Caco-2 (cell line): ENCODE data around the gene PRRT3. TPM values are rescaled to one million over a fixed set of nuclear protein-coding genes. Genes with fewer than 3 reads are reported as not detected.
A peak's percentile ranks its signal among the peaks of the same experiment; 100 is the strongest.

Source experiments
- BruUV-seq: library from RNA; stranded (reverse); fragments of 400-500 nt; replicated peaks from 2 replicates; lab custom pipeline; 2021; lab: Mats Ljungman, UMichigan
- CTCF ChIA-PET: fragments of 300-600 bp; sonication (Branson Sonifier 250); formaldehyde crosslinking; loops from one replicate; lab custom pipeline; 2022; ENCODE audit warnings: antibody characterized with exemption; lab: Charles Lee
- POLR2A ChIA-PET: fragments of 300-600 bp; sonication (Branson Sonifier 250); formaldehyde crosslinking; loops from one replicate; lab custom pipeline; 2022; ENCODE audit warnings: antibody characterized with exemption; lab: Charles Lee
- DNase-seq, 2 experiments: peaks; one replicate each; pipeline versions ENCODE4 v3.0.0 to v3.0.0-alpha.2; 2020 to 2022
- H3K27me3 ChIP-seq: replicated peaks from 2 replicates; pipeline ENCODE4 v1.6.0; 2011; ENCODE audit warnings: low read length; ENCODE audit not compliant: control insufficient read depth, insufficient read depth
- H3K36me3 ChIP-seq: 2 replicates; pipeline ENCODE4 v1.5.1; 2011; ENCODE audit warnings: low read length; ENCODE audit not compliant: control insufficient read depth, insufficient read depth
- H3K4me1 ChIP-seq: fragments of 250-450 bp; sonication (Bioruptor Pico); 2 replicates; pipeline ENCODE4 v1.5.1; 2020; ENCODE audit warnings: mild to moderate bottlenecking
- H3K4me3 ChIP-seq: 2 replicates; pipeline ENCODE4 v1.5.1; 2011; ENCODE audit warnings: low read depth, mild to moderate bottlenecking, control low read depth, low read length
- H3K9me3 ChIP-seq: fragments of 250-450 bp; sonication (Bioruptor Pico); 2 replicates; pipeline ENCODE4 v1.5.1; 2020; ENCODE audit warnings: mild to moderate bottlenecking, moderate library complexity
- H3K27ac Mint-ChIP-seq: one replicate; pipeline ENCODE4 v1.8.0; 2022; ENCODE audit warnings: mixed read lengths; ENCODE audit not compliant: unreplicated experiment
- H3K27me3 Mint-ChIP-seq: one replicate; pipeline ENCODE4 v1.8.0; 2022; ENCODE audit warnings: mixed read lengths; ENCODE audit not compliant: insufficient read depth, unreplicated experiment
- H3K36me3 Mint-ChIP-seq: one replicate; pipeline ENCODE4 v1.8.0; 2022; ENCODE audit warnings: mild to moderate bottlenecking, mixed read lengths; ENCODE audit not compliant: insufficient read depth, unreplicated experiment
- H3K4me1 Mint-ChIP-seq: one replicate; pipeline ENCODE4 v1.8.0; 2022; ENCODE audit warnings: low read depth, mixed read lengths; ENCODE audit not compliant: unreplicated experiment
- H3K4me3 Mint-ChIP-seq: one replicate; pipeline ENCODE4 v1.8.0; 2022; ENCODE audit warnings: mild to moderate bottlenecking, moderate library complexity, mixed read lengths; ENCODE audit not compliant: unreplicated experiment
- H3K9me3 Mint-ChIP-seq: one replicate; pipeline ENCODE4 v1.8.0; 2022; ENCODE audit warnings: mixed read lengths; ENCODE audit not compliant: unreplicated experiment
- CTCF ChIP-seq, 2 experiments: fragments of 200-600 bp in 1 of 2; IDR thresholded peaks; 1 replicate in 1 of 2; 2 replicates in 1 of 2; pipeline versions ENCODE4 v1.5.1 to v1.8.0; 2011 to 2022; ENCODE audit warnings: antibody characterized with exemption in 1 of 2, control low read depth in 1 of 2, inconsistent platforms in 1 of 2, low read depth in 1 of 2, low read length in 1 of 2, mild to moderate bottlenecking in 1 of 2, moderate library complexity in 1 of 2; ENCODE audit not compliant: insufficient read depth in 1 of 2, severe bottlenecking in 1 of 2, unreplicated experiment in 1 of 2
- intact Hi-C: fragments of 100-400 bp; cut with micrococcal nuclease; formaldehyde crosslinking; loops from one replicate; pipeline ENCODE4 v1.10.0; 2022; ENCODE audit not compliant: unreplicated experiment
- total RNA-seq: library from RNA; stranded (reverse); gene quantifications from 2 replicates; pipeline ENCODE4 v1.2.3, GENCODE V29; 2022

The PRRT3 gene
- total RNA-seq, 1 experiment from 2014 or later, result 1.3 TPM

- POLR2A ChIA-PET, result interaction anchor here (0.6 kb wide), 1 partner anchor 203 kb away, joined by 3 read pairs; the partner anchor contains the start of gene BRPF1
- Mint-ChIP-seq H3K4me1 (peaks cover 8% of the 10 kb centered on the region), H3K27me3 (no peaks in the 10 kb centered on the region), H3K36me3 (peaks cover 31% of the 10 kb centered on the region), H3K4me3 (peak overlapping the region; percentile 88), H3K9me3 (no peaks in the 10 kb centered on the region), H3K27ac (no peak overlapping the region)
- H3K27me3 ChIP-seq, result no peaks in the 10 kb centered on the region
- CTCF ChIA-PET, result interaction anchor here (1.5 kb wide), 1 partner anchor 11 kb away, joined by 5 read pairs; no protein-coding TSS in a partner anchor
- DNase-seq, result no peak
- BruUV-seq, result no TSS peak
- no peaks in the 10 kb centered on the region for H3K9me3 ChIP-seq
- intact Hi-C loops, result loop anchor here (5.0 kb wide), 2 partner anchors 93 to 108 kb away; partner anchors contain the start of gene RPUSD3
- peaks cover 1% of the 10 kb centered on the region; the same call in 1 of the 2 replicates for H3K36me3 ChIP-seq
- peaks cover 6% of the 10 kb centered on the region; the same call in 1 of the 2 replicates for H3K4me1 ChIP-seq
- no peak for TF ChIP-seq CTCF (IDR thresholded peaks at IDR 0.05; ENCODE audit: insufficient read depth in 1 of 2, low read depth in 1 of 2, low read length in 1 of 2, severe bottlenecking in 1 of 2, unreplicated experiment in 1 of 2)
- peak overlapping the region; percentile 92; the same call in 1 of the 2 replicates for H3K4me3 ChIP-seq
Observed at GRCh38 chr3:9934993-9935392, 17.2 kb downstream of the PRRT3 start.

- Mint-ChIP-seq H3K4me3 (peak overlapping the region; percentile 88), H3K27ac (peak overlapping the region; percentile 96), H3K4me1 (peaks cover 8% of the 10 kb centered on the region), H3K36me3 (peaks cover 31% of the 10 kb centered on the region), H3K27me3 (no peaks in the 10 kb centered on the region), H3K9me3 (no peaks in the 10 kb centered on the region)
- POLR2A ChIA-PET, result interaction anchor here (1.3 to 2.2 kb wide), 4 partner anchors 8 to 37 kb away, joined by 7 to 49 read pairs (median 14); partner anchors contain the start of gene IL17RE
- intact Hi-C loops, result loop anchor here (5.0 kb wide), 2 partner anchors 92 to 107 kb away; partner anchors contain the start of gene RPUSD3
- BruUV-seq, result TSS peak; percentile 54
- DNase-seq, result no peak
- H3K4me3 ChIP-seq, result peak overlapping the region; percentile 92
- no peaks in the 10 kb centered on the region for H3K27me3 ChIP-seq
- peak in 1 of 2 experiments; percentile 22 for TF ChIP-seq CTCF (IDR thresholded peaks at IDR 0.05; ENCODE audit: insufficient read depth in 1 of 2, low read depth in 1 of 2, low read length in 1 of 2, severe bottlenecking in 1 of 2, unreplicated experiment in 1 of 2)
- peaks cover 6% of the 10 kb centered on the region; the same call in 1 of the 2 replicates for H3K4me1 ChIP-seq
- peaks cover 1% of the 10 kb centered on the region; the same call in 1 of the 2 replicates for H3K36me3 ChIP-seq
- CTCF ChIA-PET, result interaction anchor here (1.5 to 4.4 kb wide), 3 partner anchors 12 to 18 kb away, joined by 5 to 81 read pairs (median 63); partner anchors contain the start of gene IL17RC
- H3K9me3 ChIP-seq, result no peaks in the 10 kb centered on the region
Observed at GRCh38 chr3:9934235-9934621, 18.0 kb downstream of the PRRT3 start.

GRCh38 chr3:9933561-9934234 is 18.5 kb downstream of the PRRT3 start, which contains the start of gene CRELD1:
Gene CRELD1, plus strand, starts transcription at chr3:9933834. Its CDS starts 605 bp downstream, at chr3:9934439.
- peaks cover 1% of the 10 kb centered on the region; the same call in 1 of the 2 replicates for H3K36me3 ChIP-seq
- no peaks in the 10 kb centered on the region for H3K9me3 ChIP-seq
- H3K4me1 ChIP-seq, result peaks cover 6% of the 10 kb centered on the region; the same call in 1 of the 2 replicates
- intact Hi-C loops, result loop anchor here (1.0 to 5.0 kb wide), 4 partner anchors 31 to 106 kb away; partner anchors contain the start of genes IL17RE, JAGN1 and RPUSD3
- Mint-ChIP-seq H3K4me1 (peaks cover 8% of the 10 kb centered on the region), H3K9me3 (no peaks in the 10 kb centered on the region), H3K27ac (peak within 1 kb of the TSS; percentile 96), H3K36me3 (peaks cover 31% of the 10 kb centered on the region), H3K27me3 (no peaks in the 10 kb centered on the region), H3K4me3 (peak within 1 kb of the TSS; percentile 88)
- BruUV-seq, result no TSS peak
- H3K4me3 ChIP-seq, result peak within 1 kb of the TSS; percentile 92
- ChIA-PET CTCF (interaction anchor here (0.8 to 4.4 kb wide), 6 partner anchors 8 to 95 kb away, joined by 3 to 81 read pairs (median 10); partner anchors contain the start of gene IL17RC), POLR2A (interaction anchor here (0.6 to 2.4 kb wide), 10 partner anchors 8 to 141 kb away, joined by 3 to 49 read pairs (median 8); partner anchors contain the start of genes ARPC4, FANCD2, IL17RC and IL17RE)
- no peak for TF ChIP-seq CTCF (IDR thresholded peaks at IDR 0.05; ENCODE audit: insufficient read depth in 1 of 2, low read depth in 1 of 2, low read length in 1 of 2, severe bottlenecking in 1 of 2, unreplicated experiment in 1 of 2)
- no peaks in the 10 kb centered on the region for H3K27me3 ChIP-seq
- DNase-seq, result peak; percentile 97 to 98
